IMR-90 (cell line): Measurements from ENCODE around the gene GPER1. TPM values are rescaled to one million over a fixed set of nuclear protein-coding genes. Genes with fewer than 3 reads are reported as not detected.
A peak's percentile ranks its signal among the peaks of the same experiment; 100 is the strongest.

Source experiments
- ATAC-seq: fragments of 200-7000 bp; cut with Tn5 transposase; 2 replicates; pipeline ENCODE4 v1.9.1; 2020; ENCODE audit warnings: low read depth, mild to moderate bottlenecking, moderate library complexity
- BruUV-seq: library from RNA; stranded (reverse); fragments of 400-500 nt; replicated peaks from 2 replicates; lab custom pipeline; 2021; lab: Mats Ljungman, UMichigan
- CTCF ChIA-PET: fragments of 300-600 bp; formaldehyde crosslinking; extraction: SDS; loops from one replicate; lab custom pipeline; 2021; ENCODE audit warnings: antibody characterized with exemption; lab: Yijun Ruan, JAX
- POLR2A ChIA-PET: fragments of 300-600 bp; sonication (Branson Sonifier 250); formaldehyde crosslinking; loops from one replicate; lab custom pipeline; 2022; ENCODE audit warnings: antibody characterized with exemption; ENCODE audit not compliant: unreplicated experiment; lab: Charles Lee
- DNase-seq: peaks from one replicate; pipeline ENCODE4 v3.0.0; 2013
- H2AFZ ChIP-seq: replicated peaks from 2 replicates; pipeline ENCODE3; 2013; ENCODE audit warnings: low read length, mild to moderate bottlenecking; ENCODE audit not compliant: poor library complexity
- H2AK5ac ChIP-seq: 2 replicates; pipeline ENCODE4 v1.6.1; 2013; ENCODE audit warnings: low read depth, low read length, inconsistent platforms
- H2AK9ac ChIP-seq: replicated peaks from 2 replicates; pipeline ENCODE3; 2013; ENCODE audit warnings: mild to moderate bottlenecking, low read depth, low read length, moderate library complexity; ENCODE audit not compliant: poor library complexity
- H2BK120ac ChIP-seq: 2 replicates; pipeline ENCODE4 v1.6.1; 2013; ENCODE audit warnings: low read depth, low read length, inconsistent platforms
- H2BK15ac ChIP-seq: 3 replicates; pipeline ENCODE4 v1.6.1; 2013; ENCODE audit warnings: low read depth, low read length, inconsistent platforms
- H2BK20ac ChIP-seq: 2 replicates; pipeline ENCODE4 v1.6.1; 2013; ENCODE audit warnings: low read depth, mild to moderate bottlenecking, inconsistent platforms, low read length, moderate library complexity
- H2BK5ac ChIP-seq: 2 replicates; pipeline ENCODE4 v1.6.1; 2013; ENCODE audit warnings: mild to moderate bottlenecking, low read depth, low read length, inconsistent platforms; ENCODE audit not compliant: poor library complexity, severe bottlenecking
- H3K14ac ChIP-seq: replicated peaks from 2 replicates; pipeline ENCODE4 v1.6.1; 2013; ENCODE audit warnings: low read depth, low read length, inconsistent platforms
- H3K18ac ChIP-seq: 2 replicates; pipeline ENCODE4 v1.6.1; 2013; ENCODE audit warnings: low read depth, low read length, control low read depth
- H3K23ac ChIP-seq: 2 replicates; pipeline ENCODE4 v1.6.1; 2013; ENCODE audit warnings: low read depth, low read length, inconsistent platforms
- H3K27ac ChIP-seq: 2 replicates; pipeline ENCODE4 v1.5.1; 2013; ENCODE audit warnings: mild to moderate bottlenecking, control low read depth, low read length; ENCODE audit not compliant: insufficient read depth
- H3K27me3 ChIP-seq: 2 replicates; pipeline ENCODE4 v1.6.1; 2013; ENCODE audit warnings: low read length; ENCODE audit not compliant: control insufficient read depth, insufficient read depth
- H3K36me3 ChIP-seq: 2 replicates; pipeline ENCODE4 v1.6.1; 2013; ENCODE audit warnings: low read length, mixed read lengths; ENCODE audit not compliant: control insufficient read depth, insufficient read depth
- H3K4ac ChIP-seq: 2 replicates; pipeline ENCODE4 v1.6.1; 2013; ENCODE audit warnings: low read depth, low read length, inconsistent platforms
- H3K4me1 ChIP-seq: 2 replicates; pipeline ENCODE4 v1.6.1; 2013; ENCODE audit warnings: low read length, mixed read lengths; ENCODE audit not compliant: control insufficient read depth, insufficient read depth
- H3K4me2 ChIP-seq: 2 replicates; pipeline ENCODE4 v1.6.1; 2013; ENCODE audit warnings: low read depth, mild to moderate bottlenecking, control low read depth, low read length, moderate library complexity
- H3K4me3 ChIP-seq: 2 replicates; pipeline ENCODE4 v1.5.1; 2013; ENCODE audit warnings: low read depth, mild to moderate bottlenecking, control low read depth, low read length, moderate library complexity; ENCODE audit not compliant: insufficient read depth
- H3K56ac ChIP-seq: 2 replicates; pipeline ENCODE4 v1.6.1; 2013; ENCODE audit warnings: low read length, inconsistent platforms; ENCODE audit not compliant: insufficient read depth; ENCODE audit errors: extremely low read depth
- H3K79me1 ChIP-seq, 2 experiments: 2 replicates each; pipeline ENCODE4 v1.6.1; 2013; ENCODE audit warnings: low read length in 2 of 2, inconsistent platforms in 1 of 2, low read depth in 1 of 2
- H3K9ac ChIP-seq: 2 replicates; pipeline ENCODE4 v1.6.1; 2013; ENCODE audit warnings: low read depth, low read length, control low read depth
- H3K9me1 ChIP-seq: 2 replicates; pipeline ENCODE4 v1.6.1; 2013; ENCODE audit warnings: low read length, inconsistent platforms; ENCODE audit not compliant: insufficient read depth
- H3K9me3 ChIP-seq: 2 replicates; pipeline ENCODE4 v1.6.1; 2013; ENCODE audit warnings: low read length; ENCODE audit not compliant: control insufficient read depth, insufficient read depth
- H4K20me1 ChIP-seq: 2 replicates; pipeline ENCODE4 v1.6.1; 2013; ENCODE audit warnings: low read length, inconsistent platforms; ENCODE audit not compliant: insufficient read depth
- H4K5ac ChIP-seq: 2 replicates; pipeline ENCODE4 v1.6.1; 2013; ENCODE audit warnings: mild to moderate bottlenecking, low read depth, low read length, control low read depth
- H4K8ac ChIP-seq, 2 experiments: 2 replicates each; pipeline ENCODE4 v1.6.1; 2013; ENCODE audit warnings: low read depth in 2 of 2, low read length in 2 of 2, control low read depth in 1 of 2, inconsistent platforms in 1 of 2
- H4K91ac ChIP-seq: 2 replicates; pipeline ENCODE4 v1.6.1; 2013; ENCODE audit warnings: low read depth, low read length, inconsistent platforms; ENCODE audit not compliant: insufficient read depth
- BHLHE40 ChIP-seq: fragments of 150-350 bp; IDR thresholded peaks from 2 replicates; pipeline ENCODE4 v1.6.1; 2016; ENCODE audit warnings: mild to moderate bottlenecking, low read depth, low read length
- CEBPB ChIP-seq: IDR thresholded peaks from 2 replicates; pipeline ENCODE4 v1.6.1; 2012; ENCODE audit warnings: low read depth, low read length, improper control_type of control experiment
- CHD1 ChIP-seq: IDR thresholded peaks from 2 replicates; pipeline ENCODE4 v1.6.1; 2012; ENCODE audit warnings: low read depth, low read length, improper control_type of control experiment
- FOS ChIP-seq: fragments of 150-350 bp; IDR thresholded peaks from 2 replicates; pipeline ENCODE4 v1.6.1; 2016; ENCODE audit warnings: low read depth, low read length
- MAFK ChIP-seq: IDR thresholded peaks from 2 replicates; pipeline ENCODE4 v1.6.1; 2012; ENCODE audit warnings: low read depth, low read length, improper control_type of control experiment
- MAZ ChIP-seq: IDR thresholded peaks from 2 replicates; pipeline ENCODE4 v1.6.1; 2012; ENCODE audit warnings: low read depth, mild to moderate bottlenecking, low read length, improper control_type of control experiment, moderate library complexity, borderline replicate concordance
- MXI1 ChIP-seq: IDR thresholded peaks from 2 replicates; pipeline ENCODE4 v1.6.1; 2012; ENCODE audit warnings: low read depth, mild to moderate bottlenecking, low read length, moderate library complexity, borderline replicate concordance
- NFE2L2 ChIP-seq: fragments of 150-350 bp; IDR thresholded peaks from 2 replicates; pipeline ENCODE4 v1.6.1; 2016; ENCODE audit warnings: low read depth, mild to moderate bottlenecking, low read length
- POLR2A ChIP-seq: IDR thresholded peaks from 2 replicates; pipeline ENCODE4 v1.6.1; 2012; ENCODE audit warnings: mild to moderate bottlenecking, low read depth, low read length
- RAD21 ChIP-seq: IDR thresholded peaks from 2 replicates; pipeline ENCODE4 v1.6.1; 2012; ENCODE audit warnings: low read length, improper control_type of control experiment
- RCOR1 ChIP-seq: IDR thresholded peaks from 2 replicates; pipeline ENCODE4 v1.6.1; 2012; ENCODE audit warnings: mild to moderate bottlenecking, low read length, improper control_type of control experiment; ENCODE audit not compliant: insufficient replicate concordance
- RFX5 ChIP-seq: IDR thresholded peaks from 2 replicates; pipeline ENCODE4 v1.8.0; 2012; ENCODE audit warnings: low read depth, mild to moderate bottlenecking, low read length, moderate library complexity
- SMC3 ChIP-seq: fragments of 150-350 bp; IDR thresholded peaks from 2 replicates; pipeline ENCODE4 v1.6.1; 2016; ENCODE audit warnings: low read depth, mild to moderate bottlenecking, antibody characterized with exemption, low read length, moderate library complexity
- WGBS, 2 experiments: methylation state at CpG; one replicate each; pipeline versions ENCODE4 v1.1.5 to v1.1.7; 2013; ENCODE audit warnings: missing lambda C conversion rate in 2 of 2; ENCODE audit not compliant: insufficient read length in 1 of 2; ENCODE audit errors: extremely low coverage in 2 of 2; 5-methylcytosine and 5-hydroxymethylcytosine counted together
- dilution Hi-C: fragments of 300-500 bp; cut with HindIII; formaldehyde crosslinking; loops from one replicate; pipeline ENCODE4 v1.14.3; 2018; ENCODE audit warnings: low sequenced_read_pairs; ENCODE audit not compliant: unreplicated experiment
- in situ Hi-C: fragments of 300-500 bp; cut with MboI; formaldehyde crosslinking; loops from 3 replicates; pipeline ENCODE4 v1.14.3; 2019; ENCODE audit warnings: low sequenced_read_pairs, inconsistent platforms, mixed read lengths
- intact Hi-C: fragments of 100-400 bp; cut with micrococcal nuclease; formaldehyde crosslinking; loops from 2 replicates; pipeline ENCODE4 v1.10.0; 2022
- polyA plus RNA-seq, 3 experiments: library from polyadenylated mRNA; depleted of rRNA; stranded (reverse); fragments of >200 nt; gene quantifications; 2 replicates each; pipeline ENCODE4 v1.2.3, GENCODE V29; 2012; ENCODE audit warnings: low replicate concordance in 1 of 3
- total RNA-seq: library from RNA; depleted of rRNA; stranded (reverse); fragments of >200 nt; gene quantifications from 2 replicates; pipeline ENCODE4 v1.2.3, GENCODE V29; 2012
- TF ChIP-seq, protein P1 (sequence below): conservative IDR thresholded peaks from 2 replicates; pipeline ENCODE4 v1.5.1; 2012; ENCODE audit warnings: mild to moderate bottlenecking, low read depth, low read length, improper control_type of control experiment
- TF ChIP-seq, protein P2 (sequence below): fragments of 150-350 bp; IDR thresholded peaks from 2 replicates; pipeline ENCODE4 v1.6.1; 2016; ENCODE audit warnings: low read depth, mild to moderate bottlenecking, low read length, moderate library complexity, borderline replicate concordance
- TF ChIP-seq, protein P3 (sequence below): fragments of 150-350 bp; IDR thresholded peaks from 2 replicates; pipeline ENCODE4 v1.6.1; 2017; ENCODE audit warnings: mild to moderate bottlenecking, antibody characterized with exemption, low read length, low read depth

GPER1 gene
- total and polyA plus RNA-seq, 2 of the 4 experiments (the other 2 are of a cell fraction), result 2.0 to 5.8 TPM

DNA sequence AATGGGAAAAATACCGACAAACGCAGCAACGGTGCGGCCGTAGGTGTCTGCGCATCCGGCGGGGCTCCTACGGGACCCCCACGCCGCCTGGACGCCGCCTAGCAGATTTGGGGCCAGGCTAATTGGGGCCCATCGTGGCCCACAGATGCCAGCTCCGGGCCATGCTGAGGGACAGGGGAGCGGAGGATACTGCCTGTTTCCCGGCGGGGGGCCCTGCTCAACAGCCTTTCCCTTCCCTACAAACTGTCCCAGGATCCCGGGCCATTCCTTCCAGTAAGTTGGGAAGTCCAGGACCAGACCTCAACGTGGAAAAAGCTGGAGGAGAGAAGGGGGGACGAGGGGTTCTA is 21.7 kb upstream of the GPER1 start:
- Histone ChIP-seq H2BK15ac (no peak overlapping the region), H3K4ac (no peak overlapping the region), H2AFZ (no peak overlapping the region), H4K5ac (no peak overlapping the region), H3K4me3 (no peak overlapping the region), H2BK120ac (no peak overlapping the region), H3K27ac (no peak overlapping the region), H3K4me2 (no peak overlapping the region), H3K56ac (no peak overlapping the region), H3K18ac (no peak overlapping the region), H3K9ac (no peak overlapping the region), H2BK5ac (no peak overlapping the region), H3K4me1 (peaks cover 2% of the 10 kb centered on the region; the same call in 1 of the 2 replicates), H3K14ac (no peak overlapping the region), H2BK20ac (no peak overlapping the region), H3K9me3 (no peaks in the 10 kb centered on the region), H3K27me3 (no peaks in the 10 kb centered on the region; the same call in 1 of the 2 replicates), H3K79me1 (peaks cover 0 to 5% of the 10 kb centered on the region in 2 experiments; a peak in 1 of 4 replicates), H3K36me3 (no peaks in the 10 kb centered on the region), H4K8ac (no peak overlapping the region), H2AK9ac (peak overlapping the region; percentile 67), H2AK5ac (no peak overlapping the region), H3K9me1 (0 out of 2 replicates have a peak, but pooled peaks cover 5% of the 10 kb centered on the region), H4K20me1 (peaks cover 40% of the 10 kb centered on the region), H4K91ac (no peak overlapping the region), H3K23ac (no peak overlapping the region)
- ChIA-PET POLR2A (no interaction called here), CTCF (interaction anchor here (1.0 to 3.5 kb wide), 5 partner anchors 9 to 72 kb away, joined by 3 to 60 read pairs (median 4); no protein-coding TSS in a partner anchor)
- DNase-seq (no peak), ATAC-seq (no peak)
- 100% methylated on average over 3 of the region's 21 CpGs; no CpG with 5 or more reads in 1 of the 2 experiments for WGBS, 2 experiments
- no TSS peak for BruUV-seq
- dilution Hi-C loops, result no loop called here
- in situ Hi-C loops, result no loop called here
- intact Hi-C loops, result no loop called here
- TF ChIP-seq RAD21, result no peak
- TF ChIP-seq, protein P1, sequence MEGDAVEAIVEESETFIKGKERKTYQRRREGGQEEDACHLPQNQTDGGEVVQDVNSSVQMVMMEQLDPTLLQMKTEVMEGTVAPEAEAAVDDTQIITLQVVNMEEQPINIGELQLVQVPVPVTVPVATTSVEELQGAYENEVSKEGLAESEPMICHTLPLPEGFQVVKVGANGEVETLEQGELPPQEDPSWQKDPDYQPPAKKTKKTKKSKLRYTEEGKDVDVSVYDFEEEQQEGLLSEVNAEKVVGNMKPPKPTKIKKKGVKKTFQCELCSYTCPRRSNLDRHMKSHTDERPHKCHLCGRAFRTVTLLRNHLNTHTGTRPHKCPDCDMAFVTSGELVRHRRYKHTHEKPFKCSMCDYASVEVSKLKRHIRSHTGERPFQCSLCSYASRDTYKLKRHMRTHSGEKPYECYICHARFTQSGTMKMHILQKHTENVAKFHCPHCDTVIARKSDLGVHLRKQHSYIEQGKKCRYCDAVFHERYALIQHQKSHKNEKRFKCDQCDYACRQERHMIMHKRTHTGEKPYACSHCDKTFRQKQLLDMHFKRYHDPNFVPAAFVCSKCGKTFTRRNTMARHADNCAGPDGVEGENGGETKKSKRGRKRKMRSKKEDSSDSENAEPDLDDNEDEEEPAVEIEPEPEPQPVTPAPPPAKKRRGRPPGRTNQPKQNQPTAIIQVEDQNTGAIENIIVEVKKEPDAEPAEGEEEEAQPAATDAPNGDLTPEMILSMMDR, result no peak
- no peak for TF ChIP-seq MXI1
- no peak for TF ChIP-seq NFE2L2
- TF ChIP-seq FOS, result no peak
- TF ChIP-seq CHD1, result no peak
- TF ChIP-seq CEBPB, result no peak
- TF ChIP-seq, protein P2, sequence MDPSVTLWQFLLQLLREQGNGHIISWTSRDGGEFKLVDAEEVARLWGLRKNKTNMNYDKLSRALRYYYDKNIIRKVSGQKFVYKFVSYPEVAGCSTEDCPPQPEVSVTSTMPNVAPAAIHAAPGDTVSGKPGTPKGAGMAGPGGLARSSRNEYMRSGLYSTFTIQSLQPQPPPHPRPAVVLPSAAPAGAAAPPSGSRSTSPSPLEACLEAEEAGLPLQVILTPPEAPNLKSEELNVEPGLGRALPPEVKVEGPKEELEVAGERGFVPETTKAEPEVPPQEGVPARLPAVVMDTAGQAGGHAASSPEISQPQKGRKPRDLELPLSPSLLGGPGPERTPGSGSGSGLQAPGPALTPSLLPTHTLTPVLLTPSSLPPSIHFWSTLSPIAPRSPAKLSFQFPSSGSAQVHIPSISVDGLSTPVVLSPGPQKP, result no peak
- TF ChIP-seq POLR2A, result no peak
- TF ChIP-seq, protein P3, sequence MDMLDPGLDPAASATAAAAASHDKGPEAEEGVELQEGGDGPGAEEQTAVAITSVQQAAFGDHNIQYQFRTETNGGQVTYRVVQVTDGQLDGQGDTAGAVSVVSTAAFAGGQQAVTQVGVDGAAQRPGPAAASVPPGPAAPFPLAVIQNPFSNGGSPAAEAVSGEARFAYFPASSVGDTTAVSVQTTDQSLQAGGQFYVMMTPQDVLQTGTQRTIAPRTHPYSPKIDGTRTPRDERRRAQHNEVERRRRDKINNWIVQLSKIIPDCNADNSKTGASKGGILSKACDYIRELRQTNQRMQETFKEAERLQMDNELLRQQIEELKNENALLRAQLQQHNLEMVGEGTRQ, result no peak
- no peak for TF ChIP-seq MAFK
- TF ChIP-seq BHLHE40, result no peak
- no peak for TF ChIP-seq MAZ
- no peak for TF ChIP-seq RFX5
- no peak for TF ChIP-seq SMC3
- TF ChIP-seq RCOR1, result no peak
